ENCODE results near the gene SRSF3. TPM values are rescaled to one million over a fixed set of nuclear protein-coding genes. Genes with fewer than 3 reads are reported as not detected.
A peak's percentile ranks its signal among the peaks of the same experiment; 100 is the strongest.
"Not testable (repeated sequence)": the region's sequence is repeated elsewhere in the genome, so short reads cannot be mapped to it uniquely, and the experiment has no call there.

Gene SRSF3
- total RNA-seq, 1 donor from 2014 or later = 404 TPM

DNA sequence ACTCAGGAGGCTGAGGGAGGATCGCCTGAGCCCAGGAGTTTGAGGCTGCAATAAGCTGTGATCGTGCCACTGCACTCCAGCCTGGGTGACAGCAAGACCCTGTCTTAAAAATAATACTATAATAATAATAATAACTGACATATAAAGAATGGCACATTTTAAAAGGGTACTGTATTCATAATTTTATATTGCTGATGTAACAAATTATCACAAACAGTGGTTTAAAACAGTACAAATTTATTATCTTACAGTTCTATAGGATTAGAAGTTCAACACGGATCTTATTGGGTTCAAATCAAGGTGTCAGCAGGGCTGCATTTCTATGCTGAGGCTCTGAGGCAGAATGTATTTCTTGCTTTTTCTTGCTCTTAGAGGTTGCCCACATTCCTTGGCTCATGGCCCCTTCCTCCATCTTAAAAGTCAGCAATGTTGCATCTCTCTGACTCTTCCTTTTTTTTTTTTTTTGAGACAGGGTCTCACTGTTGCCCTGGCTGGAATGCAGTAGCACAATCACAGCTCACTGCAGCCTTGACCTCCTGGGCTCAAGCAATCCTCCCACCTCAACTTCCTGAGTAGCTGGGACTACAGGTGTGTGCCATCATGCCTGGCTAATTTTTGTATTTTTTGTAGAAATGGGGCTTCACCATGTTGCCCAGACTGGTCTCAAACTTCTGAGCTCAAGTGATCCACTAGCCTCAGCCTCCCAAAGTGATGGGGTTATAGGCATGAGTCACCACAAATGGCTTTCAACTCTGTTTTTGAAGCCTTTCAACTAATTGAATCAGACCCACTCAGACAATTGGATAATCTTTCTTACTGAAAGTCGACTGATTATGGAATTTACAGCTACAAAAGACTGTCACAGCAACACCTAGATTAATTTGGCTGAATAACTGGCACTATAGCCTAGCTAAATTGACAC lies 22.8 kb upstream of the SRSF3 start:
- no peak for TF ChIP-seq CTCF (IDR thresholded peaks at IDR 0.05; ENCODE audit: unreplicated experiment)
- Mint-ChIP-seq H3K9me3 (peaks cover 3% of the 10 kb centered on the region), H3K4me3 (no peak overlapping the region), H3K36me3 (no peaks in the 10 kb centered on the region), H3K4me1 (peaks cover 2% of the 10 kb centered on the region), H3K27ac (no peak overlapping the region), H3K27me3 (ENCODE audit: low read depth) (no peaks in the 10 kb centered on the region)
- DNase-seq (ENCODE audit: low spot score in 2 of 2, unreplicated experiment in 2 of 2) = no peak

GRCh38 chr6:36572353-36573311 lies 21.5 kb upstream of the SRSF3 start:
- peaks cover 12% of the 10 kb centered on the region for H3K4me1 Mint-ChIP-seq
- H3K4me3 Mint-ChIP-seq; H3K9me3 Mint-ChIP-seq; H3K27ac Mint-ChIP-seq; DNase-seq (ENCODE audit: low spot score in 2 of 2, unreplicated experiment in 2 of 2); H3K36me3 Mint-ChIP-seq; H3K27me3 Mint-ChIP-seq (ENCODE audit: low read depth): not testable (repeated sequence)

DNA sequence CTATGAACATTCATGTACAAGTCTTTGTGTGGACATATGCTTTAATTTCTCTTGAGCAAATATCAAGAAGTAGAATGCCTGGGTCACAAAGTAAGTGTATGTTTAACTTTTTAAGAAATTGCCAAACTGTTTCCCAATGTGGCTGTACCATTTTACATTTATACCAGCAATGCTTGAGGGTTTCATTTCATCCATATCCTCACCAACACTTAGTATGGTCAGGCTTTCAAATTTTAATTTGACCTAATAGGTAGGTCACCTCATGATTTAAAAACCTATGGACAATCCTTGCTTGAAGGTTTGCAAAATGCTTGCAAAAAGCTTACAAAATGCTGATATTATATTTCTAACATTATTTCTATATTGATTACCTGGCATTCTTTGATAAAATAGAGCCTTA lies 19.5 kb upstream of the SRSF3 start:
- DNase-seq (ENCODE audit: low spot score in 2 of 2, unreplicated experiment in 2 of 2) = no peak
- no peaks in the 10 kb centered on the region for H3K36me3 Mint-ChIP-seq
- peaks cover 26% of the 10 kb centered on the region for H3K4me1 Mint-ChIP-seq
- no peak for TF ChIP-seq CTCF (IDR thresholded peaks at IDR 0.05; ENCODE audit: unreplicated experiment)
- H3K27ac Mint-ChIP-seq = no peak overlapping the region
- peaks cover 3% of the 10 kb centered on the region for H3K9me3 Mint-ChIP-seq
- H3K27me3 Mint-ChIP-seq (ENCODE audit: low read depth) = no peaks in the 10 kb centered on the region
- H3K4me3 Mint-ChIP-seq = no peak overlapping the region

DNA sequence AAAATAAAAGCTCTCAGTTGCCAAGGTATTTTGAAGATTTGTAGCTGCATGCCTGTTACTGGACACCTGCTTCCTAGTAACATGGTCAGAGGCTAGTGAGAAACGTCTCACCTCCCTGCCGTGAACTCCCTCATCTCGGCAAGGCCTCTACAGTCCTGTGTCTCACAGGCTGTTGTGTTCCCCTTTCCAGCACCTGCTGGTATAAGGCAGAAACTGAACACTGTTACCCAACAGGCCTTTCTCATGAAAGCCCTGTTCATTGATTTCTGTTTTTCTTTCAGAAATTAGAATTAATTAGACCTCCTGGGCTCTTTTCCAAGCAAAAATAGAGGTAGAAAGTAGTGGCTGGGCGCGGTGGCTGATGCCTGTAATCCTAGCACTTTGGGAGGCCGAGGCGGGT lies 17.6 kb upstream of the SRSF3 start:
- Mint-ChIP-seq H3K36me3 (no peaks in the 10 kb centered on the region), H3K27me3 (ENCODE audit: low read depth) (no peaks in the 10 kb centered on the region), H3K4me1 (peaks cover 29% of the 10 kb centered on the region), H3K27ac (peak overlapping the region; percentile 96), H3K4me3 (no peak overlapping the region), H3K9me3 (peaks cover 3% of the 10 kb centered on the region)
- TF ChIP-seq CTCF (IDR thresholded peaks at IDR 0.05; ENCODE audit: unreplicated experiment) = no peak
- no peak for DNase-seq (ENCODE audit: low spot score in 2 of 2, unreplicated experiment in 2 of 2)

DNA sequence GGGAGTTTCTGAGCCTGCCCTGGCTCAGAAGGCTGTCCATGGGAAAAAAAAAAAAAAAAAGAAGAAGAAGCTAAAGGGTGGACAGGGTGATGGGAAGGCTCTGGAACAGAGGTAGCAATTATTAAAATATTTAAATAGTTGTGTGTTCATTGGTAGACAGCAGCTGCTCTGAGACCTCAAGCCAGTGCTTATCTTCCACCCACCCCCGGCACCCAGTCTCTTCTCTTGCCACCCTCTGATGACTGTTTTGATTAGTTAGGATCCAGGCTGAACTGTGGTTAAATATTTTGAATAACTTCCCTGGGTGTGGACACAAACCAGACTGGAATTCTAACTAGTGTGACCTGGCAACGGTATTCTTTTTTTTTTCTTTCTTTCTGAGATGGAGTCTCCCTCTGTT lies 16.9 kb upstream of the SRSF3 start:
- H3K27me3 Mint-ChIP-seq (ENCODE audit: low read depth) = no peaks in the 10 kb centered on the region
- H3K36me3 Mint-ChIP-seq = no peaks in the 10 kb centered on the region
- TF ChIP-seq CTCF (IDR thresholded peaks at IDR 0.05; ENCODE audit: unreplicated experiment) = no peak
- peak overlapping the region; percentile 96 for H3K27ac Mint-ChIP-seq
- no peak for DNase-seq (ENCODE audit: low spot score in 2 of 2, unreplicated experiment in 2 of 2)
- no peak overlapping the region for H3K4me3 Mint-ChIP-seq
- H3K9me3 Mint-ChIP-seq = peaks cover 3% of the 10 kb centered on the region
- peaks cover 29% of the 10 kb centered on the region for H3K4me1 Mint-ChIP-seq

Data from mesothelial cell of epicardium (in vitro differentiated cells).